H1 (cell line): ENCODE measurements around the gene MAGEB2. TPM values are rescaled to one million over a fixed set of nuclear protein-coding genes. Genes with fewer than 3 reads are reported as not detected.

Experiments
- CTCF ChIA-PET: fragments of 300-600 bp; sonication (Branson Sonifier 250); formaldehyde crosslinking; loops from one replicate; lab custom pipeline; 2021; ENCODE audit not compliant: partially characterized antibody; lab: Charles Lee
- POLR2A ChIA-PET: fragments of 300-600 bp; sonication (Branson Sonifier 250); formaldehyde crosslinking; loops from one replicate; lab custom pipeline; 2021; ENCODE audit warnings: inconsistent platforms; ENCODE audit not compliant: partially characterized antibody; lab: Charles Lee
- DNase-seq, 2 experiments: peaks; one replicate each; pipeline versions ENCODE4 v3.0.0 to v3.0.0-alpha.2; 2010 to 2022; ENCODE audit warnings: low spot score in 2 of 2, low read depth in 1 of 2, mixed read lengths in 1 of 2
- FAIRE-seq: peaks from 2 replicates; lab custom pipeline; 2011; peaks lifted over from hg19 to GRCh38; lab: Jason Lieb, UNC
- H2AFZ ChIP-seq: 2 replicates; pipeline ENCODE4 v1.8.1; 2012; ENCODE audit warnings: low read length, inconsistent platforms
- H2AK5ac ChIP-seq: 2 replicates; pipeline ENCODE4 v1.6.1; 2013; ENCODE audit warnings: low read depth, low read length
- H2BK120ac ChIP-seq: replicated peaks from 2 replicates; pipeline ENCODE3; 2013; ENCODE audit warnings: low read depth, low read length, inconsistent platforms
- H2BK12ac ChIP-seq: 2 replicates; pipeline ENCODE4 v1.6.1; 2013; ENCODE audit warnings: low read depth, low read length
- H2BK15ac ChIP-seq: 2 replicates; pipeline ENCODE4 v1.6.1; 2013; ENCODE audit warnings: low read length
- H2BK20ac ChIP-seq: 2 replicates; pipeline ENCODE4 v1.6.1; 2013; ENCODE audit warnings: low read length
- H2BK5ac ChIP-seq: 2 replicates; pipeline ENCODE4 v1.6.1; 2013; ENCODE audit warnings: low read depth, low read length
- H3K14ac ChIP-seq: 2 replicates; pipeline ENCODE4 v1.6.1; 2013; ENCODE audit warnings: inconsistent platforms; ENCODE audit not compliant: insufficient read length
- H3K18ac ChIP-seq: 2 replicates; pipeline ENCODE4 v1.6.1; 2013; ENCODE audit warnings: low read length; ENCODE audit errors: extremely low read depth
- H3K23ac ChIP-seq: 2 replicates; pipeline ENCODE4 v1.6.1; 2013; ENCODE audit warnings: inconsistent platforms; ENCODE audit not compliant: insufficient read length
- H3K23me2 ChIP-seq: 2 replicates; pipeline ENCODE4 v1.6.1; 2013; ENCODE audit warnings: low read depth, low read length
- H3K27ac ChIP-seq: 2 replicates; pipeline ENCODE4 v1.6.1; 2011; ENCODE audit warnings: low read depth, low read length, inconsistent platforms
- H3K27me3 ChIP-seq, 4 experiments: replicated peaks in 1 of 4; 1 replicate in 1 of 4; 2 replicates in 3 of 4; pipeline versions ENCODE4 v1.6.1 to v1.8.1; 2011 to 2013; ENCODE audit warnings: low read length in 3 of 4, mild to moderate bottlenecking in 3 of 4, inconsistent platforms in 2 of 4, mixed read lengths in 2 of 4, moderate library complexity in 1 of 4; ENCODE audit not compliant: control insufficient read depth in 3 of 4, insufficient read depth in 3 of 4; ENCODE audit errors: extremely low read depth in 1 of 4
- H3K36me3 ChIP-seq, 4 experiments: 2 replicates each; pipeline versions ENCODE4 v1.6.1 to v1.8.1; 2011 to 2013; ENCODE audit warnings: mild to moderate bottlenecking in 4 of 4, low read length in 3 of 4, moderate library complexity in 2 of 4, control low read depth in 1 of 4, inconsistent platforms in 1 of 4; ENCODE audit not compliant: insufficient read depth in 4 of 4, control insufficient read depth in 2 of 4
- H3K4ac ChIP-seq: replicated peaks from 2 replicates; pipeline ENCODE3; 2013; ENCODE audit warnings: low read length, low read depth, mixed read lengths, inconsistent platforms; ENCODE audit not compliant: insufficient read length
- H3K4me1 ChIP-seq, 4 experiments: replicated peaks in 1 of 4; 1 replicate in 1 of 4; 2 replicates in 3 of 4; pipeline versions ENCODE4 v1.6.1 to v1.8.1; 2011 to 2013; ENCODE audit warnings: low read length in 3 of 4, inconsistent platforms in 2 of 4, mixed read lengths in 1 of 4; ENCODE audit not compliant: insufficient read depth in 4 of 4, control insufficient read depth in 3 of 4
- H3K4me2 ChIP-seq, 2 experiments: 2 replicates each; pipeline versions ENCODE4 v1.6.1 to v1.8.1; 2011 to 2013; ENCODE audit warnings: low read depth in 2 of 2, low read length in 2 of 2, control low read depth in 1 of 2, inconsistent platforms in 1 of 2, mild to moderate bottlenecking in 1 of 2; ENCODE audit not compliant: insufficient read depth in 1 of 2
- H3K4me3 ChIP-seq, 4 experiments: fragments of 200-600, 300-600 bp in 1 of 4; sonication (generic), shearing (Covaris generic), sonication (Bioruptor Twin) in 1 of 4; 2 replicates each; pipeline versions ENCODE4 v1.5.1 to v1.8.1; 2011 to 2016; ENCODE audit warnings: low read length in 4 of 4, low read depth in 3 of 4, control low read depth in 2 of 4, inconsistent platforms in 2 of 4, mild to moderate bottlenecking in 2 of 4, mixed read lengths in 1 of 4, moderate library complexity in 1 of 4; ENCODE audit not compliant: insufficient read depth in 2 of 4; ENCODE audit errors: extremely low read depth in 1 of 4
- H3K56ac ChIP-seq: replicated peaks from 2 replicates; pipeline ENCODE3; 2013; ENCODE audit warnings: low read depth, mild to moderate bottlenecking, mixed read lengths, low read length, inconsistent platforms; ENCODE audit not compliant: insufficient read length
- H3K79me1 ChIP-seq: 2 replicates; pipeline ENCODE4 v1.6.1; 2013; ENCODE audit warnings: low read depth, low read length, control low read depth
- H3K79me2 ChIP-seq, 2 experiments: 2 replicates each; pipeline versions ENCODE4 v1.6.1 to v1.8.1; 2012 to 2013; ENCODE audit warnings: low read length in 2 of 2, mild to moderate bottlenecking in 2 of 2, inconsistent platforms in 1 of 2; ENCODE audit not compliant: insufficient read depth in 2 of 2, control insufficient read depth in 1 of 2
- H3K9ac ChIP-seq, 4 experiments: replicated peaks in 1 of 4; 1 replicate in 1 of 4; 2 replicates in 3 of 4; pipeline versions ENCODE4 v1.6.1 to v1.8.1; 2011 to 2013; ENCODE audit warnings: low read depth in 3 of 4, low read length in 3 of 4, control low read depth in 2 of 4, mild to moderate bottlenecking in 2 of 4, moderate library complexity in 2 of 4, inconsistent platforms in 1 of 4; ENCODE audit errors: extremely low read depth in 1 of 4
- H3K9me3 ChIP-seq, 2 experiments: 2 replicates each; pipeline versions ENCODE4 v1.6.1 to v1.8.1; 2012 to 2013; ENCODE audit warnings: mild to moderate bottlenecking in 2 of 2, moderate library complexity in 2 of 2, control low read depth in 1 of 2, inconsistent platforms in 1 of 2, low read depth in 1 of 2, low read length in 1 of 2, mixed read lengths in 1 of 2; ENCODE audit not compliant: insufficient read depth in 2 of 2
- H4K20me1 ChIP-seq, 2 experiments: replicated peaks in 1 of 2; 2 replicates each; pipeline versions ENCODE3 to v1.8.1; 2011 to 2013; ENCODE audit warnings: inconsistent platforms in 2 of 2, low read length in 2 of 2, mild to moderate bottlenecking in 1 of 2; ENCODE audit not compliant: insufficient read depth in 2 of 2, control insufficient read depth in 1 of 2
- H4K5ac ChIP-seq: 2 replicates; pipeline ENCODE4 v1.6.1; 2013; ENCODE audit warnings: low read length, low read depth, mixed read lengths, inconsistent platforms; ENCODE audit not compliant: insufficient read length
- H4K8ac ChIP-seq: 2 replicates; pipeline ENCODE4 v1.8.0; 2013; ENCODE audit warnings: mild to moderate bottlenecking, moderate library complexity, low read length, inconsistent platforms; ENCODE audit not compliant: insufficient read depth; ENCODE audit errors: extremely low read depth
- H4K91ac ChIP-seq: replicated peaks from 2 replicates; pipeline ENCODE3; 2013; ENCODE audit warnings: low read length, mixed read lengths, inconsistent platforms; ENCODE audit not compliant: insufficient read length
- CEBPB ChIP-seq: IDR thresholded peaks from 2 replicates; pipeline ENCODE4 v1.6.1; 2012; ENCODE audit warnings: low read depth, low read length
- NANOG ChIP-seq: IDR thresholded peaks from 2 replicates; pipeline ENCODE4 v1.6.1; 2011; ENCODE audit warnings: low read length, low read depth, mild to moderate bottlenecking, inconsistent platforms; ENCODE audit not compliant: insufficient read depth, poor library complexity, severe bottlenecking
- PHF8 ChIP-seq: fragments of 200-600 bp; sonication (generic); conservative IDR thresholded peaks from 2 replicates; pipeline ENCODE4 v1.7.1; 2012; ENCODE audit warnings: low read depth, mild to moderate bottlenecking, inconsistent platforms, low read length, moderate library complexity
- POLR2A ChIP-seq, 2 experiments: IDR thresholded peaks; 1 replicate in 1 of 2; 2 replicates in 1 of 2; pipeline ENCODE4 v1.6.1; 2011; ENCODE audit warnings: low read depth in 2 of 2, low read length in 2 of 2, mild to moderate bottlenecking in 2 of 2; ENCODE audit errors: control extremely low read depth in 1 of 2
- POLR2AphosphoS5 ChIP-seq: IDR thresholded peaks from 2 replicates; pipeline ENCODE4 v1.6.1; 2011; ENCODE audit warnings: low read depth, low read length
- RBBP5 ChIP-seq: IDR thresholded peaks from 2 replicates; pipeline ENCODE4 v1.7.1; 2012; ENCODE audit warnings: low read depth, mild to moderate bottlenecking, inconsistent platforms, low read length, moderate library complexity, borderline replicate concordance
- SIN3A ChIP-seq, 2 experiments: IDR thresholded peaks in 1 of 2; conservative IDR thresholded peaks in 1 of 2; 2 replicates each; pipeline ENCODE4 v1.6.1; 2011 to 2012; ENCODE audit warnings: low read length in 2 of 2, improper control_type of control experiment in 1 of 2, low read depth in 1 of 2, mild to moderate bottlenecking in 1 of 2
- SP4 ChIP-seq: IDR thresholded peaks from 2 replicates; pipeline ENCODE4 v1.6.1; 2012; ENCODE audit warnings: low read length, inconsistent platforms
- TAF7 ChIP-seq: optimal IDR thresholded peaks from 2 replicates; pipeline ENCODE3; 2011; ENCODE audit warnings: low read depth, mild to moderate bottlenecking, inconsistent platforms, low read length, moderate library complexity, borderline replicate concordance
- TCF12 ChIP-seq: IDR thresholded peaks from 2 replicates; pipeline ENCODE4 v1.6.1; 2011; ENCODE audit warnings: low read depth, mild to moderate bottlenecking, low read length
- WGBS, 2 experiments: shearing (Covaris generic) in 1 of 2; methylation state at CpG; one replicate each; pipeline versions ENCODE4 v1.1.6 to v1.1.7; 2013 to 2015; ENCODE audit warnings: low lambda C conversion rate in 2 of 2, mixed read lengths in 2 of 2, inconsistent platforms in 1 of 2, low coverage in 1 of 2, missing lambda C conversion rate in 1 of 2; ENCODE audit not compliant: insufficient replicate concordance in 2 of 2, insufficient coverage in 1 of 2, insufficient read length in 1 of 2; ENCODE audit errors: extremely low coverage in 1 of 2, missing lambda C conversion rate in 1 of 2; 5-methylcytosine and 5-hydroxymethylcytosine counted together
- polyA plus RNA-seq, 7 experiments: library from polyadenylated mRNA; depleted of rRNA in 3 of 7; stranded (reverse) in 5 of 7; unstranded in 2 of 7; fragments of >200 nt in 5 of 7; fragments of 200-250 nt in 2 of 7; gene quantifications; 1 replicate in 5 of 7; 2 replicates in 1 of 7; 4 replicates in 1 of 7; pipeline versions ENCODE4 v1.2.1 to v1.2.3, GENCODE V29; 2011 to 2013; ENCODE audit warnings: missing spikeins in 2 of 7, mixed read lengths in 2 of 7
- total RNA-seq: library from RNA; stranded (reverse); fragmentation: NEBNext Ultra II Directional; extraction: Animal tissue kit (Norgen Biotek cat#: 25700); gene quantifications from 2 replicates; pipeline ENCODE4 v1.2.1, GENCODE V29; 2021

The MAGEB2 gene
- total and polyA plus RNA-seq, 2 of the 8 experiments (the other 6 are each of a cell fraction or from before 2014, with no cell fraction given): not detected

GRCh38 chrX:30181353-30181752 lies 34.0 kb upstream of the MAGEB2 start:
- POLR2A ChIA-PET: no interaction called here
- CTCF ChIA-PET: interaction anchor here (1.2 kb wide), 1 partner anchor 16 kb away, joined by 4 read pairs; no protein-coding TSS in a partner anchor
- WGBS, 2 experiments: 50% methylated on average over 1 of the region's 1 CpG; no CpG with 5 or more reads in 1 of the 2 experiments

More at GRCh38 chrX:30181353-30181752, 34.0 kb upstream of the MAGEB2 start:
- no peak overlapping the region for H3K14ac ChIP-seq
- no peak overlapping the region for H4K91ac ChIP-seq
- TF ChIP-seq RBBP5 (no peak), PHF8 (no peak), TAF7 (no peak), POLR2AphosphoS5 (no peak), NANOG (no peak), POLR2A (IDR thresholded peaks at IDR 0.05; ENCODE audit: control extremely low read depth in 1 of 2, low read depth in 2 of 2, low read length in 2 of 2) (no peak), TCF12 (no peak), SIN3A (conservative IDR thresholded peaks at IDR 0.05 in 1 of 2, IDR thresholded peaks at IDR 0.05 in 1 of 2; ENCODE audit: low read depth in 1 of 2, low read length in 2 of 2) (no peak), CEBPB (no peak), SP4 (no peak)
- no peak overlapping the region for H3K4ac ChIP-seq
- H3K79me1 ChIP-seq: no peaks in the 10 kb centered on the region
- H3K18ac ChIP-seq: no peak overlapping the region
- H3K4me1 ChIP-seq: no peaks in the 10 kb centered on the region
- H2AK5ac ChIP-seq: no peak overlapping the region
- no peaks in the 10 kb centered on the region for H4K20me1 ChIP-seq
- DNase-seq (no peak), FAIRE-seq (peak; percentile 32)
- H2AFZ ChIP-seq: no peak overlapping the region
- H3K79me2 ChIP-seq: no peaks in the 10 kb centered on the region
- H2BK120ac ChIP-seq: no peak overlapping the region
- H3K9me3 ChIP-seq: no peaks in the 10 kb centered on the region
- H2BK20ac ChIP-seq: no peak overlapping the region
- H3K9ac ChIP-seq: no peak overlapping the region
- H3K36me3 ChIP-seq: no peaks in the 10 kb centered on the region
- H4K8ac ChIP-seq: no peak overlapping the region
- H3K23ac ChIP-seq: no peak overlapping the region
- H3K27ac ChIP-seq: no peak overlapping the region
- no peak overlapping the region for H4K5ac ChIP-seq
- H3K4me3 ChIP-seq: no peak overlapping the region
- no peak overlapping the region for H3K56ac ChIP-seq
- no peak overlapping the region for H2BK5ac ChIP-seq
- H3K4me2 ChIP-seq: no peak overlapping the region
- H2BK15ac ChIP-seq: no peak overlapping the region
- H3K27me3 ChIP-seq: no peaks in the 10 kb centered on the region
- no peaks in the 10 kb centered on the region for H3K23me2 ChIP-seq
- H2BK12ac ChIP-seq: no peak overlapping the region
